HG03139 (cell line): ENCODE measurements around the gene SHC2.
"Not testable (repeated sequence)": the region's sequence is repeated elsewhere in the genome, so short reads cannot be mapped to it uniquely, and the experiment has no call there.

Experiments used
- ATAC-seq: cut with Tn5 transposase; IDR thresholded peaks from one replicate; pipeline ENCODE4 v1.9.1; 2021; ENCODE audit not compliant: unreplicated experiment

SHC2 gene

GRCh38 chr19:407511-408440 is 53.1 kb downstream of the SHC2 start:
- no peak for ATAC-seq

- no peak for ATAC-seq
Measured at GRCh38 chr19:406971-407510, 53.8 kb downstream of the SHC2 start.

DNA sequence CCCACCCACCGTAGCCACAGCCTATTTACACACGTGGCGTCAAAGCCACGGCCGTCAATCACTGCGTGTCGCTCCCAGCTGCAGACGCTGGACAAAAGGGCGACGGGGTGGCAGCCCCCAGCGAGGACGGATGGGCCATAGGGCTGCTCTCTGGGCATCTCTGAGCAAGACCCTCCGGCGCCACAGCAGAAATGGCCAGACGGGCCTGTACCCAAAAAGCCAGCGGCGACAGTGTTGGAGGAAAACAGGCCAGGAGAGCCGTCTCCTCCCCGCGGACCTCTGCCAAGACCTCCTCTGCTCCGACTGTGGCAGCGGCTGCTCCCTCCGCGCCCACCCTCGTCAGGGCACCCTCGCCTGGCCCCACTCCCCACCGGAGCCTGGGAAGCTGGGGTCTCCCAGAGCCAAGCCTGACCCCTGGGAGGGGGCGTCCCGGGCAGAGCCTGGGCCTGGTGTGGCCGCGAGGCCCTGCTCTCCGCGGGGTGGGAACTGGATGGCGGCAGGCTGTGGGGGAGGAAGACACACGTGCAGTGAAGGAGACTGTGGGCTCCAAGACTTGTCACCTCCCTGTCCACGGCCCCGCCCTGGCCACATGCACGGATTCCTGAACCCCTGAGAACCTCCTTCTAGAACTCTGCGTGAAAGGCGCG is 54.6 kb downstream of the SHC2 start:
- ATAC-seq: no peak

DNA sequence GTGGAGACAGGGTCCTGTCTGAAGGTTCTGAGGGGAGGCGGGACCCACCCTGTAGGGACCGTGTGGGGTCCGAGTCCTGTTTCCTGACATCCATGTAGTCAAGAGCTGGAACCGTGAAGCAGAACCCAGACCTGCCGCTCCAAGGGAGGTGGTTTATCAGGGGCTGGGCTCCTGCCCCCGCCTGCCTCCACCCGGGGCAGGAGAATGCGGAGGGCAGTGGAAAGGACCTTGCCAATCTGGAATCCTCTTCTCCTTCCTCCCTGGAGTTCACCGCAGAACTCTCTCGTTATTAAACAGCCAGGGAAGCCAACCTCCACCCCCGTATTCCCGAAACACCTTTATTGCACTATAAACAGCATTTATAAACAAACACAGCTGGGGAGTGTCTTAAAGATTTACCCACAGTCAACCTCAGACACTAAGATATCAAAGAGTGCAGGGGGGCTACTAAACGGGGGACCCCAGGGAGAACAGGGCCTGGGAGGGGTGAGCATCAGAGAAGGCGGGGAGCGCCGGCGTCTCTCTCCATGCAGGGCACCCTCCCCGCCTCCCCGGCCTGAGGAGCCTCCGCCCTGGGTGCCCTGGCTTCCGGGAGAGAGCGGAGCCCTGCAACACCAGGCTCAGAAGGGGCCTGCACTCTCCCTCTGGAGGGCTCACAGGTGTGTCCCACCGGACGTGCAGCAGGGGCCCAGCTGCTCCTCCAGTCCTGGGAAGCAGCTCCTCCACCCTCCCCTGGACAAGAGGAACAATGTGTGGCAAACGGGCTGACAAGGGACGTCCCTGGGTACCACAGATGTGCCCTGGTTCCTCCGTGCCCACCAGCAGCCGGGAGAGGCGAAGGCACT is 55.5 kb downstream of the SHC2 start:
- no peak for ATAC-seq

- ATAC-seq: no peak
Measured at GRCh38 chr19:403221-404027, 57.4 kb downstream of the SHC2 start.

GRCh38 chr19:402786-403185 is 58.0 kb downstream of the SHC2 start:
- no peak for ATAC-seq

DNA sequence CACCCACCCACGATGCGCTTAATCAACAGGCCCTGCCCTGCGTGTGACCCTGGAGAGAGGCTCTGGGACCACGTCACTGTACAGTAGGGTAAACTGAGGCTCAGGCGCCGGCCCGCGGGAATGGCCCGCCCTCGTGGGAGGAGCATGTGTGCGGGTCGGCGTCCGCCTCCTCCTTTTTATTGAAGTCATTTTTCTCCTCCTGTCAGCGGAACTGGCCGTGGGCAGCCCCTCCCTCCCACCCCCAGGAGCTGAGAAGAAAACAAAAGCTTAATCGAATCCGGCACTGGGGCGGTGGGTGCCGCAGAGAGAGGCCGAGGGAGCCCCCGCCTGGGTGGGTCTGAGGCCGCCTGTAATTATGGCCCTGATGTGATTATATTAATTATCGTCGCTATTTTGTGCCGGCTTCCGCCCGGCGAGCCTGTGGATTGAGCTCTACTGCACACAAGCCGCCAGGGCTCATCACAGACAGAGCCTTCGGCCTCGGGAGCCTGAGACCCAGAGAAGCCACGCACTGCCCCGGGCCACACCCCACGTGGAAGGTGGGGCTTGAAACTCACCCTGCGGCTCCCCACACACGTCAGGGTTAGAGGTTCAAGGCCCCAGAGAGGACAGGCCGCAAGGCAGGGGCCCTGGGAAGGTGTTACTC is 58.8 kb downstream of the SHC2 start:
- ATAC-seq: no peak

- ATAC-seq: no peak
Measured at GRCh38 chr19:400976-401865, 59.6 kb downstream of the SHC2 start.

GRCh38 chr19:399370-399769 is 61.5 kb downstream of the SHC2 start:
- ATAC-seq: no peak

DNA sequence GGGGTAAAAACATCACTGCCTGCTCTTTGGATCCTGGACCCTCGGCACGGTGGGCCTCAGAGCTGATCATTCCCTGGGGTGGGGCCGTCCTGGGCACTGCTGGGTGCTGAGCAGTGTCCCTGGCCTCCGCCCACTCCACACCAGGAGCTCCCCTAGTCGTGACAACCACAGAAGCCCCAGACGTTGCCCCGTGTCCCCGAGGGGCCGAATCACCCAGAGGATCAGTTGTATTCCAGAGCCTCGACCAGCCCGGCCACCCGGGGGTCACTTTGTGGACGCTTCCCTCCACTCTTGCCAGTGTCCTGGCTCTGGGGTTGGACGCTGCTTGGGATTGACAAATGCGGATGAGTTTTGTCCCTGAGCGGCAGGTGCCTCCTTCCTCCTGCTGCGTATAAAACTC is 62.1 kb downstream of the SHC2 start:
- no peak for ATAC-seq

- ATAC-seq: no peak
Measured at GRCh38 chr19:397941-398706, 62.7 kb downstream of the SHC2 start.

- ATAC-seq: no peak
Measured at GRCh38 chr19:397321-397720, 63.5 kb downstream of the SHC2 start.

- no peak for ATAC-seq
Measured at GRCh38 chr19:395467-395866, 65.4 kb downstream of the SHC2 start.

- not testable (repeated sequence) for ATAC-seq
Measured at GRCh38 chr19:394857-395256, 66.0 kb downstream of the SHC2 start.

DNA sequence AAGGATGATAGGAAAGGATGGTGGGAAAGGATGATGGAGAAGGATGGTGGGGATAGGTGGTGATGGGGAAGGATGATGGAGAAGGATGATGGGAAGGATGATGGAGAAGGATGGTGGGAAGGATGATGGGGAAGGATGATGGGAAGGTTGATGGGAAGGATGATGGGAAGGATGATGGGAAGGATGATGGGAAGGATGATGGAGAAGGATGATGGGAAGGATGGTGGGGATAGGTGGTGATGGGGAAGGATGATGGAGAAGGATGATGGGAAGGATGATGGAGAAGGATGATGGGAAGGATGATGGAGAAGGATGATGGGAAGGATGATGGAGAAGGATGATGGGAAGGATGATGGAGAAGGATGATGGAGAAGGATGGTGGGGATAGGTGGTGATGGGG is 67.3 kb downstream of the SHC2 start:
- ATAC-seq: not testable (repeated sequence)

DNA sequence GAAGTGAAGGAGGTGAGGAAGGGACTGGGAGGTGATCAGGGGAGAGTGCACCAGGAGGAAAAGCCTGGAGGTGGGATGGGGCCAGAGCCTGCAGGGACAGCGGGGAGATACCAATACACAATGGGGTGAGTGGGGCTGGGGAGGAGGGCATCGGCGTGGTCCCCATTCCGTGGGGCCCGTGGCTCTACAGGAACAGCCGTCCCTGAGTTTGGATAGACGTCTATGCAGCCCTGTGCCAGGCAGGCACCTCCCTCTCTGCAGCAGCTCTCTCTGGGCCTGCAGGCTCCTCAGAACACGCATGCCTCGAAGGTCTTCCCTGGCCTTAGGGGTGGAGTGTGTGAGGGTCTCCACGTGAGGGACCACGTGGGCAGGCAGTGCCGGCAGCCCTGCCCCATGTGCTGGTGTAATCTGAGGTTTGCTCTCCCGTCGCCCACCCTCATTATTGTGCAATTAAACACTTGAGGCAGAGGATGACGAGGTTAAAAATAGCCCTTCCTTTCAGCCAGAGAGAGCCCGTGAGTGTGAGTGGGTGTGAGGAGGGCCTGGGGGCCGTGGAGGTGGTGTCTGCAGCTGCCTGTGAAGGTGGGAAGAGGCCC is 68.4 kb downstream of the SHC2 start:
- no peak for ATAC-seq

DNA sequence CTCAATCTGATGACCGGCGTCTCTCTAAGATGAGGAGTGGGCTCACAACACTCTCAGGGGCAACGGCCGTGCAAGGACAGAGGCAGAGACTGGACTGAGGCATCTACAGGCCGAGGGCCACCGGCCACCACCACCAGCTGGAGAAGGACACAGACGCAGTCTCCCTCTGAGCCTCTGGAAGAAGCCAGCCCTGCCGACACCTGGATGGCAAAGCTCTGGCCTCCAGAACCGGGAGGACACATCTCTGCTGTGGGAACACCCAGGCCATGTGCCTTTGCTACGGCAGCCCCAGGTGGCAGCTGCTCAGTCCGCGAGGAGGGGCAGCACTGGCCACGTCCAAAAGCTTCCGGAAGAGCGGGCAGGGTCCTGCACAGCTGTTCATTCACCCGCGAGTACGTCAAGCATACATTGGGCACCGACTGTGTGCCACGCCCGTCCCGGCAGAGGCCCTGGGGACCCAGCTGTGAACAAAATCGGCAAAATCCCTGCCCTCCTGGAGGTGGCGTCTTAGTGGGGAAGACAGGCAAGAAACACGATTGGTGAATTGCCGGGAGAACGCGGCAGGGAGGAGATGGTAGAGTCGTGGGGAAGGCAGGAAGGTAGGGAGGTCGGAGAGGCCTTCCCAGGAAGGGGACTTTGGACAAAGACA is 69.0 kb downstream of the SHC2 start:
- ATAC-seq: no peak
